Thyroid gland (tissue), 4 donors: ENCODE results near the gene CA6.

Experiments used
- POLR2A ChIP-seq, 2 donors: fragments of 450-650 bp; IDR thresholded peaks; one replicate each; pipeline ENCODE4 v1.6.1; 2017; ENCODE audit warnings: antibody characterized with exemption in 2 of 2, mild to moderate bottlenecking in 2 of 2, moderate library complexity in 1 of 2
- TF ChIP-seq, protein P1 (sequence below), 6 experiments: fragments of 200-600 bp in 3 of 6; fragments of 450-650 bp in 3 of 6; sonication (generic) in 3 of 6; IDR thresholded peaks; one replicate each; pipeline ENCODE4 v1.5.1; 2016 to 2019; ENCODE audit warnings: antibody characterized with exemption in 6 of 6, mild to moderate bottlenecking in 2 of 6, inconsistent platforms in 1 of 6, moderate library complexity in 1 of 6

DNA sequence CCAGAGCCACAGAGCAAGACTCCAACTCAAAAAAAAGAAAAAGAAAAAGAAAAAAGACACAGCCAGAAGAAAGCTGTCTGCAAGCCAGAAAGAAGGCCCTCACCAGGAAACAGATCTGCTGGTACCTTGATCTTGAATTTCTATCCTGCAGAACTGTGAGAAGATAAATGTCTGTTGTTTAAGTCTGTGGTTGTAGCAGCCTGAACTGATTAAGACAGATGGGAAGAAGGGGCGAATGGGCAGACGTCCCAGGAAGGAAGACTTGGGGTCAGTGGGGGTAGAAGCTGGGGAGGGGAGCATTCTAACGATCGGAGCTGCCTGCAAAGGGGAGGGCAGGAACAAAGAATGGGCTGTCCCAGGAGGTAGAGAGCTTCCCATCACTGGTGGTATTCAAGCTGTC is 74.2 kb downstream of the CA6 start:
- TF ChIP-seq POLR2A (IDR thresholded peaks at IDR 0.05) = no peak
- TF ChIP-seq, protein P1, sequence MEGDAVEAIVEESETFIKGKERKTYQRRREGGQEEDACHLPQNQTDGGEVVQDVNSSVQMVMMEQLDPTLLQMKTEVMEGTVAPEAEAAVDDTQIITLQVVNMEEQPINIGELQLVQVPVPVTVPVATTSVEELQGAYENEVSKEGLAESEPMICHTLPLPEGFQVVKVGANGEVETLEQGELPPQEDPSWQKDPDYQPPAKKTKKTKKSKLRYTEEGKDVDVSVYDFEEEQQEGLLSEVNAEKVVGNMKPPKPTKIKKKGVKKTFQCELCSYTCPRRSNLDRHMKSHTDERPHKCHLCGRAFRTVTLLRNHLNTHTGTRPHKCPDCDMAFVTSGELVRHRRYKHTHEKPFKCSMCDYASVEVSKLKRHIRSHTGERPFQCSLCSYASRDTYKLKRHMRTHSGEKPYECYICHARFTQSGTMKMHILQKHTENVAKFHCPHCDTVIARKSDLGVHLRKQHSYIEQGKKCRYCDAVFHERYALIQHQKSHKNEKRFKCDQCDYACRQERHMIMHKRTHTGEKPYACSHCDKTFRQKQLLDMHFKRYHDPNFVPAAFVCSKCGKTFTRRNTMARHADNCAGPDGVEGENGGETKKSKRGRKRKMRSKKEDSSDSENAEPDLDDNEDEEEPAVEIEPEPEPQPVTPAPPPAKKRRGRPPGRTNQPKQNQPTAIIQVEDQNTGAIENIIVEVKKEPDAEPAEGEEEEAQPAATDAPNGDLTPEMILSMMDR (IDR thresholded peaks at IDR 0.05) = no peak
